Keratinocyte (primary cell): ENCODE measurements around the gene SP140. TPM values are rescaled to one million over a fixed set of nuclear protein-coding genes. Genes with fewer than 3 reads are reported as not detected.
"Not testable (repeated sequence)": the region's sequence is repeated elsewhere in the genome, so short reads cannot be mapped to it uniquely, and the experiment has no call there.

ENCODE experiments used
- DNase-seq: peaks from one replicate; pipeline ENCODE4 v3.0.0-alpha.2; 2011; ENCODE audit warnings: low read depth, missing footprints, low spot score
- FAIRE-seq: peaks from 2 replicates; lab custom pipeline; 2011; peaks lifted over from hg19 to GRCh38; lab: Jason Lieb, UNC
- H2AFZ ChIP-seq: 2 replicates; pipeline ENCODE4 v1.6.0; 2012; ENCODE audit warnings: low read length, control low read depth, inconsistent platforms; ENCODE audit not compliant: control insufficient read depth
- H3K27ac ChIP-seq: 2 replicates; pipeline ENCODE4 v1.5.1; 2011; ENCODE audit warnings: low read length; ENCODE audit not compliant: control insufficient read depth, insufficient read depth
- H3K27me3 ChIP-seq: 3 replicates; pipeline ENCODE4 v1.6.0; 2011; ENCODE audit warnings: low read length; ENCODE audit not compliant: control insufficient read depth, insufficient read depth; ENCODE audit errors: extremely low read depth
- H3K36me3 ChIP-seq, 2 experiments: 2 replicates in 1 of 2; 3 replicates in 1 of 2; pipeline ENCODE4 v1.5.1; 2011; ENCODE audit warnings: low read length in 2 of 2, mild to moderate bottlenecking in 1 of 2; ENCODE audit not compliant: control insufficient read depth in 2 of 2, insufficient read depth in 2 of 2; ENCODE audit errors: extremely low read depth in 1 of 2
- H3K4me1 ChIP-seq: 3 replicates; pipeline ENCODE4 v1.5.1; 2011; ENCODE audit warnings: low read length; ENCODE audit not compliant: control insufficient read depth, insufficient read depth; ENCODE audit errors: extremely low read depth
- H3K4me2 ChIP-seq: 3 replicates; pipeline ENCODE4 v1.6.0; 2011; ENCODE audit warnings: low read depth, low read length; ENCODE audit not compliant: control insufficient read depth, insufficient read depth; ENCODE audit errors: extremely low read depth
- H3K4me3 ChIP-seq, 3 experiments: fragments of 200-600 bp in 1 of 3; sonication (generic) in 1 of 3; 2 replicates in 2 of 3; 3 replicates in 1 of 3; pipeline ENCODE4 v1.5.1; 2011 to 2016; ENCODE audit warnings: low read length in 3 of 3, mild to moderate bottlenecking in 3 of 3, control low read depth in 2 of 3, inconsistent platforms in 1 of 3, low read depth in 1 of 3, mixed read lengths in 1 of 3, mixed run types in 1 of 3, moderate library complexity in 1 of 3; ENCODE audit not compliant: control insufficient read depth in 2 of 3, insufficient read depth in 2 of 3; ENCODE audit errors: extremely low read depth in 1 of 3
- H3K79me2 ChIP-seq: 2 replicates; pipeline ENCODE4 v1.6.0; 2012; ENCODE audit warnings: low read length; ENCODE audit not compliant: control insufficient read depth, insufficient read depth
- H3K9ac ChIP-seq: 3 replicates; pipeline ENCODE4 v1.6.0; 2011; ENCODE audit warnings: low read length; ENCODE audit not compliant: control insufficient read depth, insufficient read depth; ENCODE audit errors: extremely low read depth
- H3K9me1 ChIP-seq: 3 replicates; pipeline ENCODE4 v1.6.0; 2011; ENCODE audit warnings: low read length; ENCODE audit not compliant: control insufficient read depth, insufficient read depth; ENCODE audit errors: extremely low read depth
- H3K9me3 ChIP-seq: 2 replicates; pipeline ENCODE4 v1.5.1; 2012; ENCODE audit warnings: low read depth, low read length; ENCODE audit not compliant: control insufficient read depth
- H4K20me1 ChIP-seq: 3 replicates; pipeline ENCODE4 v1.6.0; 2011; ENCODE audit warnings: low read length; ENCODE audit not compliant: control insufficient read depth, insufficient read depth; ENCODE audit errors: extremely low read depth
- CTCF ChIP-seq, 3 experiments: IDR thresholded peaks in 1 of 3; conservative IDR thresholded peaks in 1 of 3; optimal IDR thresholded peaks in 1 of 3; 2 replicates in 2 of 3; 3 replicates in 1 of 3; pipeline versions ENCODE3 to v1.5.1; 2011; ENCODE audit warnings: low read length in 3 of 3, mild to moderate bottlenecking in 3 of 3, moderate library complexity in 2 of 3, control low read depth in 1 of 3, inconsistent platforms in 1 of 3; ENCODE audit not compliant: insufficient read depth in 2 of 3; ENCODE audit errors: extremely low read depth in 1 of 3
- EZH2 ChIP-seq: IDR thresholded peaks from one replicate; pipeline ENCODE4 v1.6.1; 2012; ENCODE audit warnings: inconsistent platforms, mild to moderate bottlenecking, low read length, moderate library complexity
- dilution Hi-C: fragments of 300-500 bp; cut with MboI; formaldehyde crosslinking; loops from one replicate; pipeline ENCODE4 v1.7.0; 2020; ENCODE audit warnings: low sequenced_read_pairs; ENCODE audit not compliant: extremely low pct_ligation_motif_present
- polyA plus RNA-seq, 5 experiments: library from polyadenylated mRNA; depleted of rRNA in 3 of 5; stranded (reverse) in 3 of 5; stranded (forward) in 1 of 5; unstranded in 1 of 5; fragments of >200 nt; gene quantifications; 1 replicate in 1 of 5; 2 replicates in 3 of 5; 3 replicates in 1 of 5; pipeline versions ENCODE4 v1.2.1 to v1.2.3, GENCODE V29; 2011 to 2012; ENCODE audit warnings: missing spikeins in 2 of 5, low read depth in 1 of 5, low replicate concordance in 1 of 5

Gene SP140
- polyA plus RNA-seq, 1 donor (not counting 4 experiments of a cell fraction or from before 2014, with no cell fraction given), result 1.2 TPM

DNA sequence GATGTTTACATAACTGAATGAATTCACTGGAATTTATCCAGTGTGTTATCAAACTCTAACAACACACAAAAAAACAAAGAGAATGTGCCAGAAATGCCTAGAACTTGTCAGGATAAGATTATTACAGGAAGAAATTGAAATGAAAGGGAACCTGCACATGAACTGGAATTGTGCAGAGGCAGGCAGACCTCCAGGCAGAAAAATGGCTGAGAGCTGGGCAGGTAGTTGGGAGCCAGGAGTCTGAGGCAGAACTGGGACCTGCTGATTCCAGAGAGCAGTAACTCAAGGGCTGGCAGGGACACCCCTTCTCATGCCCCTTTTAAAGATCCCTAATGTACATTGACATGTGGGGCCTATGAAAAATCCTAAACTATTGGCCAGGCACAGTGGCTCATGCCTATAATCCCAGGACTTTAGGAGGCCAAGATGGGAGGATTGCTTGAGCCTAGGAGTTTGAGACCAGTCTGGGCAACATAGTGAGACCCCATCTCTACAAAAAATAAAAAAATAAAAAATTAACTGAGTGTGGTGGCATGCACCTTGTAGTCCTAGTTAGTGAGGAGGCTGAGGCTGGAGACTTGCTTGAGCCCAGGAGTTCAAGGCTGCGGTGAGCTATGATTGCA lies 5.1 kb upstream of the SP140 start:
- no peaks in the 10 kb centered on the region for H3K36me3 ChIP-seq
- FAIRE-seq (no peak), DNase-seq (no peak)
- H3K4me1 ChIP-seq, result peaks cover 33% of the 10 kb centered on the region
- dilution Hi-C loops, result no loop called here
- H3K4me3 ChIP-seq, result peak overlapping the region in 1 of 3 experiments; percentile 85
- H3K79me2 ChIP-seq, result peaks cover 11% of the 10 kb centered on the region
- H2AFZ ChIP-seq, result no peak overlapping the region
- H4K20me1 ChIP-seq, result no peaks in the 10 kb centered on the region
- no peaks in the 10 kb centered on the region for H3K27me3 ChIP-seq
- H3K9ac ChIP-seq, result peak overlapping the region; percentile 75
- TF ChIP-seq CTCF (optimal IDR thresholded peaks at IDR 0.05 in 1 of 3, IDR thresholded peaks at IDR 0.05 in 1 of 3, conservative IDR thresholded peaks at IDR 0.05 in 1 of 3; ENCODE audit: extremely low read depth in 1 of 3, insufficient read depth in 2 of 3, low read length in 3 of 3) (no peak), EZH2 (no peak)
- peak overlapping the region; percentile 75 for H3K4me2 ChIP-seq
- H3K27ac ChIP-seq, result peak overlapping the region; percentile 27
- H3K9me1 ChIP-seq, result no peaks in the 10 kb centered on the region
- H3K9me3 ChIP-seq, result no peaks in the 10 kb centered on the region

DNA sequence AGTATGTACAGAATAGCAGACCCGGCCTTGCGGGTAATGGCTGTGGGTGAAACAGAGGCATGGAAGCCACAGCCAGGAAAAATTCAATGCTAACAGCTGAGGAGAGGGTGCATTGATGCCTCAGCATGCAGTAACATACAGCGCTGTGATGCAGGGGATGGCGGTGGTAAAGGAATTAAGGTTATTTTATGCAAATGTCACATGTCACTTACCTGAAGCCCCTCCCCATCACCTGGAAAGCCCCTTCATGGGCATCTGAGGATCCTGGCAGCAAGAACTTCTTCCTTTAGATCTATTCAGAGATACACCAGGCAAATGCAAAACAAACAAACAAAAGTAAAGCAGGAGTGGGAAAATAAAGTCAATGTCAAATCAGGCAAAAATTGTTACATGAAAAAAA lies 4.0 kb upstream of the SP140 start:
- H2AFZ ChIP-seq, result no peak overlapping the region
- no peak for TF ChIP-seq CTCF (optimal IDR thresholded peaks at IDR 0.05 in 1 of 3, IDR thresholded peaks at IDR 0.05 in 1 of 3, conservative IDR thresholded peaks at IDR 0.05 in 1 of 3; ENCODE audit: extremely low read depth in 1 of 3, insufficient read depth in 2 of 3, low read length in 3 of 3)
- TF ChIP-seq EZH2, result no peak
- H3K36me3 ChIP-seq, result no peaks in the 10 kb centered on the region
- H3K4me2 ChIP-seq, result no peak overlapping the region
- H3K9ac ChIP-seq, result no peak overlapping the region
- peaks cover 11% of the 10 kb centered on the region for H3K79me2 ChIP-seq
- H3K9me1 ChIP-seq, result no peaks in the 10 kb centered on the region
- peaks cover 32% of the 10 kb centered on the region for H3K4me1 ChIP-seq
- no peaks in the 10 kb centered on the region for H3K27me3 ChIP-seq
- DNase-seq, result no peak
- no peak overlapping the region for H3K4me3 ChIP-seq
- FAIRE-seq, result no peak
- dilution Hi-C loops, result no loop called here
- no peaks in the 10 kb centered on the region for H3K9me3 ChIP-seq
- no peak overlapping the region for H3K27ac ChIP-seq
- no peaks in the 10 kb centered on the region for H4K20me1 ChIP-seq

GRCh38 chr2:230222829-230223228 lies 2.7 kb upstream of the SP140 start:
- H3K4me3 ChIP-seq, H3K79me2 ChIP-seq, H3K4me2 ChIP-seq, H3K27me3 ChIP-seq, H3K9me3 ChIP-seq, H3K27ac ChIP-seq, H3K9ac ChIP-seq, dilution Hi-C loops, H2AFZ ChIP-seq, H3K36me3 ChIP-seq, H4K20me1 ChIP-seq, H3K9me1 ChIP-seq: not testable (repeated sequence)
- DNase-seq (peak; percentile 60), FAIRE-seq (peak; percentile 72)
- H3K4me1 ChIP-seq, result peaks cover 27% of the 10 kb centered on the region
